GM19372 (cell line): ENCODE results near the gene INSRR.

ENCODE experiments used
- ATAC-seq: cut with Tn5 transposase; IDR thresholded peaks from one replicate; pipeline ENCODE4 v1.9.1; 2021; ENCODE audit warnings: mild to moderate bottlenecking, low read depth, moderate library complexity; ENCODE audit not compliant: unreplicated experiment

Gene INSRR

GRCh38 chr1:156876281-156876680 lies 17.4 kb upstream of the INSRR start:
- no peak for ATAC-seq

- no peak for ATAC-seq
Observed at GRCh38 chr1:156875341-156875615, 16.4 kb upstream of the INSRR start.

- no peak for ATAC-seq
Observed at GRCh38 chr1:156874572-156875340, 15.8 kb upstream of the INSRR start.

- ATAC-seq, result no peak
Observed at GRCh38 chr1:156874142-156874541, 15.2 kb upstream of the INSRR start.

- no peak for ATAC-seq
Observed at GRCh38 chr1:156873659-156874058, 14.7 kb upstream of the INSRR start.

- no peak for ATAC-seq
Observed at GRCh38 chr1:156869455-156869854, 10.5 kb upstream of the INSRR start.

GRCh38 chr1:156868341-156868740 lies 9.4 kb upstream of the INSRR start:
- no peak for ATAC-seq

GRCh38 chr1:156866249-156866909 lies 7.5 kb upstream of the INSRR start:
- ATAC-seq, result no peak

- no peak for ATAC-seq
Observed at GRCh38 chr1:156865865-156866248, 6.9 kb upstream of the INSRR start.

GRCh38 chr1:156865258-156865657 lies 6.3 kb upstream of the INSRR start:
- no peak for ATAC-seq

- ATAC-seq, result no peak
Observed at GRCh38 chr1:156864796-156865195, 5.9 kb upstream of the INSRR start.

- ATAC-seq, result no peak
Observed at GRCh38 chr1:156863631-156864030, 4.7 kb upstream of the INSRR start.

GRCh38 chr1:156862997-156863599 lies 4.2 kb upstream of the INSRR start:
- ATAC-seq, result no peak

- ATAC-seq, result no peak
Observed at GRCh38 chr1:156862584-156862983, 3.7 kb upstream of the INSRR start.

- ATAC-seq, result no peak
Observed at GRCh38 chr1:156860628-156861423, 1.9 kb upstream of the INSRR start, which contains the start of gene NTRK1. Gene NTRK1, plus strand, starts transcription at chr1:156860865. Its CDS starts 70 bp downstream, at chr1:156860935.

- no peak for ATAC-seq
Observed at GRCh38 chr1:156860113-156860627, 1.3 kb upstream of the INSRR start.

- no peak for ATAC-seq
Observed at GRCh38 chr1:156859523-156860112, 701 bp upstream of the INSRR start.

GRCh38 chr1:156858555-156858956 lies 361 bp downstream of the INSRR start:
- ATAC-seq, result no peak

- ATAC-seq, result no peak
Observed at GRCh38 chr1:156857532-156857931, 1.4 kb downstream of the INSRR start.

- no peak for ATAC-seq
Observed at GRCh38 chr1:156856282-156856785, 2.6 kb downstream of the INSRR start.
